Neural progenitor cell (in vitro differentiated cells): ENCODE results near the gene TNXB.

Source experiments
- CTCF ChIP-seq: fragments of 200-600 bp; sonication (generic); IDR thresholded peaks from 2 replicates; pipeline ENCODE4 v1.5.1; 2017; ENCODE audit warnings: antibody characterized with exemption, mild to moderate bottlenecking
- EZH2 ChIP-seq: fragments of 200-600 bp; sonication (generic); IDR thresholded peaks from 2 replicates; pipeline ENCODE4 v1.6.1; 2017; ENCODE audit warnings: antibody characterized with exemption, mild to moderate bottlenecking, moderate library complexity

- no peak for TF ChIP-seq CTCF
- TF ChIP-seq EZH2, result no peak
These were observed 26.7 kb downstream of the TNXB start for GRCh38 chr6:32082478-32082877.
